GM13977 (cell line): Measurements from ENCODE around the gene TSSK6.

Experiments
- DNase-seq: peaks from one replicate; pipeline ENCODE4 v3.0.0; 2012; ENCODE audit warnings: low spot score
- in situ Hi-C: fragments of 300-500 bp; cut with MboI; formaldehyde crosslinking; loops from one replicate; pipeline ENCODE4 v1.12.0; 2022; ENCODE audit warnings: low sequenced_read_pairs, low pct_unique_long_range_greater_than_20kb, mixed read lengths, inconsistent platforms; ENCODE audit not compliant: unreplicated experiment
- TF ChIP-seq, protein P1 (sequence below): IDR thresholded peaks from 2 replicates; pipeline ENCODE4 v1.5.1; 2012; ENCODE audit warnings: mild to moderate bottlenecking, control low read depth; ENCODE audit not compliant: insufficient read depth; ENCODE audit errors: extremely low read depth, missing control alignments

Gene TSSK6

DNA sequence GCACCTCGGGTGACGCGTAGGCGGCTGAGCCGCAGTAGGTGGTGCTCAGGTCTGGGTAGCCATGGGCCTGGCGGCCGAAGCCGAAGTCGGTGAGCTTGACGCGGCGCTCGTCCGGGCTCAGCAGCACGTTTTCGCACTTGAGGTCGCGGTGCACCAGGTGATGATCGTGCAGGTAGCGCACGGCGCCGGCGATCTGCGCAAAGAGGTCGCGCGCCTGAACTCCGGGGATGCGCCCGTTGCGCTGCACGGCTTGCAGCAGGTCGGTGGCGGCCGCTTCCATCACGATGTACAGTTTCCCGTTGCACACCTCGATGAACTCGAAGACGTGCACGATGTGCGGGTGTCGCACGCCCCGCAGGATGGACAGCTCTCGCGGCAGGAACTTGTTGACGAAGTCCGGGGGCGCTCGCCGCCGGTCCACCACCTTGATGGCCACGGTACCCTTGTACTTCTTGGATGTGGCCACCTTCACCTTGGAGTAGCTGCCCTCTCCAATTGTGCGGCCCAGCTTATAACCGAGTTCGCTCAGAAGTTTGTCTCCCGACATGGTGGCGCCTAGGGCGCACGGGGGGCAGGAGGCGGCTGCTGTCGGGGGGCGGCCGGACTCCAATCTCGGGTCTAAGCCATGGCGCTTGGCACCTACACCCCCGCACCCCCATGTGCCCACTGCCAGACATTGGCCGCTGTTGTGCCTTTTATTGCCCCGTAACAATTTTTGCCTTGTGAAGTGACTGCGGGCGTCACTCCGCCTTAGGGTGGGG lies at the start of gene TSSK6:
TSS of gene TSSK6 (minus strand) at position 668 of the 761 bp plus-strand sequence. CDS start at position 547, 121 bp downstream.
- in situ Hi-C loops, result no loop called here
- DNase-seq, result no peak
- TF ChIP-seq, protein P1, sequence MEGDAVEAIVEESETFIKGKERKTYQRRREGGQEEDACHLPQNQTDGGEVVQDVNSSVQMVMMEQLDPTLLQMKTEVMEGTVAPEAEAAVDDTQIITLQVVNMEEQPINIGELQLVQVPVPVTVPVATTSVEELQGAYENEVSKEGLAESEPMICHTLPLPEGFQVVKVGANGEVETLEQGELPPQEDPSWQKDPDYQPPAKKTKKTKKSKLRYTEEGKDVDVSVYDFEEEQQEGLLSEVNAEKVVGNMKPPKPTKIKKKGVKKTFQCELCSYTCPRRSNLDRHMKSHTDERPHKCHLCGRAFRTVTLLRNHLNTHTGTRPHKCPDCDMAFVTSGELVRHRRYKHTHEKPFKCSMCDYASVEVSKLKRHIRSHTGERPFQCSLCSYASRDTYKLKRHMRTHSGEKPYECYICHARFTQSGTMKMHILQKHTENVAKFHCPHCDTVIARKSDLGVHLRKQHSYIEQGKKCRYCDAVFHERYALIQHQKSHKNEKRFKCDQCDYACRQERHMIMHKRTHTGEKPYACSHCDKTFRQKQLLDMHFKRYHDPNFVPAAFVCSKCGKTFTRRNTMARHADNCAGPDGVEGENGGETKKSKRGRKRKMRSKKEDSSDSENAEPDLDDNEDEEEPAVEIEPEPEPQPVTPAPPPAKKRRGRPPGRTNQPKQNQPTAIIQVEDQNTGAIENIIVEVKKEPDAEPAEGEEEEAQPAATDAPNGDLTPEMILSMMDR, result no peak

DNA sequence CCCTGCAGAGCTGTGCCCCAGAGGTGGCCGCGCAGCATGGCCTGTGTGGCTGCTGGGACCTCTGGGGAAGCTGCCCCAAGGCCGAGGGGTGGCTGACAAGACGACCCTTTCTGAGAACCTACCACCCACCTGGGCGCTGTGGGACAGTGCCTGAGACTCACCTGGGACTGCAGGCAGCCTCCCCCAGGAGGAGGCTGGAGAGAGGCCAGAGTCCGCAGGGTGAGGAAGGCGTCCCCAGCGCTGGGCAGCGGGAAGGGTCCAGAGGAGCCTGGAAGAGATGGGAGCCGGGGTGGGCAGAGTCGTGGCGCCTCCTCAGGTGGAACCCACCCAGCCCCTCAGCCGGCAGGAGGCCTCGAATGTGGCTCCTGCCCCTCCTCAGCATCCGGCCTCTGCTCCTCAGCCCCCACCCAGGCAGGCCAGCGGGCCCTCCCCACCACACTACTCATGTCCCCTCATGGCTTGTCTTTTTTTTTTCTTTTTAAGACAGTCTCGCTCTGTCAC lies 48.0 kb upstream of the TSSK6 start:
- TF ChIP-seq, protein P1, result no peak
- no peak for DNase-seq
- in situ Hi-C loops, result no loop called here

DNA sequence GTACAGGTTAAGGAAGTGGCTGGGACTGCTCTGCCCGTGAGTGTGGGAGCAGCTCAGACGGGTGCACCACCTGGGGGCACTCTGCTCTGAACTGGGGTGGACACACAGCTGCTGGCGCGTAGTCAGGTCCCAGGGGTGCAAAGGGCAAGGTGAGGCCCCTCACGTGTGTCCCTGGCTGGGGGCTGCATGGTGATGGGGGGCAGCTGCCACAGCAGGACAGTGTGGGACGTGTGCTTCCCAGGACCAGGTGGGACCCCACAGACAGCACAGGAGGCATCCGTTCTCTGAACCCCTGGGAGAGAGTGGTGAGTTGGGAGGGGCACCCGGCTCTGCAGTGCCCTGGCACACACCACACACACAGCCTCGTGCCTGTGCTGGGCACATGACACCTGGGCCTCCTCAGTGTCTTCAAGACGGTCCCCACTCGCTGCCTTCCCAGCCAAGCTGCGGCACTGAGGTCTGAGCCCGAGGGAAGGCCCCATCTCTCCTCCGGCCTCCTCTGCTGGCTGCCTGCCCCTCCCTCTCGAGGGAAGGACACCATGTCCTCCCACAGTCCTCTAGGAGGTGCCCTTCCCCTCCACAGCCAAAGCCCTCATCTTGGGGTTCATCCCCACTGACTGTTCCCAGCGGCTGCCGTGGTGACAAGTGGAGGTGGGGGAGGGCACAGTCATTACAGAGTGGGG lies 47.5 kb upstream of the TSSK6 start:
- in situ Hi-C loops, result no loop called here
- TF ChIP-seq, protein P1, result peak; percentile 12
- DNase-seq, result no peak

DNA sequence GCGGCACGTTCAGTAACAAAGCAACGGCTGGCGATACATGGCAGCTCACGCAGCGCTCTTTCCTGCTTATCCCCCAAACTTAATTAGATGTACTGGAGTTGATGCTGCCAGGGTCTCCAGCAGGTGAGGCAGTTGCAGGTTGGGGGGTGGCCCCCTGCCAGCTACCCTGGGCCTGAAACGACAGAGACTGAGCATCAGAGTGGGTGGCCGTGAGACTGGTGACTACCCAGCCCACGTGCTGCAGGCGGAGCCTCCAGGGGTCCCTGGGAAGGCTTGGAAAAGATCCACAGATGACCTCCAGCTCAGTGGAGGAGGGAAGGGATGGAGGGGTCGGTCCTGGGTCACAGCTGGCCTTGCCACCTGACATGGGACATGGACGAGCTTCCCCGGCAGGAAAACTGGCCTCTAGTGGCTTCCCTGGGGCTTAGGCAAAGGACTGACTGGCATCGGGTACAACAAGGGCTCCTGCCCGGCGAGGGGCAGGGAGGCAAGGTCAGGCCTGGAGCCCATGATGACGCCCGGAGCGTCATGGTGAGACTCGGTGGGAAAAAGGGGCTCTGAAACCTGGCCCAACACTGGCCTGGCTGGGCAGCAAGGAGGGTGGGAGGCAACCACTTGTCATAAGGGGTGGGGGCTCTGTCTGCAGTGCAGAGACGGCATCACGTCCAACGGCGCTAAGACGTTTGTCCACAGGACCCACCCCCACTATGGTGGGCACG lies 46.8 kb upstream of the TSSK6 start:
- TF ChIP-seq, protein P1, result no peak
- DNase-seq, result no peak
- in situ Hi-C loops, result no loop called here

DNA sequence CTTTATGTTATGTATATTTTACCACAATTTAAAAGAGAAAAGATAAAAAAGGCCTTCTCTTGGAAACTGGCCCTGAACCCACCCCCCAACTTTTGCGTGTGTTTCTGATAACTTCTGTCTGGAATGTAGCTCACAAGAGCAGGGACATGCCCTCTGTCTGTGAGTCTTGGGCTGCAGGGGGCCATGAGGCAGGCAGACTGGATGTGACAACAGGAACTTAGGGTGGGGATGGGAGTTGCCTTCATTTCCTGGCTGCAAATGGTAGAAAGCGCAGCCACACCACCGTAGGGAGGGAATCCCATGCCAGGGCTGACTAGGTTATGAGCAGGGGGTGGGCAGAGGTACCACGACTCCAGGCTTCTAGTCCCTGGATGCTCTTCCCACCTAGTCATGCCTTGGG lies 44.6 kb upstream of the TSSK6 start:
- DNase-seq, result no peak
- TF ChIP-seq, protein P1, result no peak
- in situ Hi-C loops, result no loop called here

DNA sequence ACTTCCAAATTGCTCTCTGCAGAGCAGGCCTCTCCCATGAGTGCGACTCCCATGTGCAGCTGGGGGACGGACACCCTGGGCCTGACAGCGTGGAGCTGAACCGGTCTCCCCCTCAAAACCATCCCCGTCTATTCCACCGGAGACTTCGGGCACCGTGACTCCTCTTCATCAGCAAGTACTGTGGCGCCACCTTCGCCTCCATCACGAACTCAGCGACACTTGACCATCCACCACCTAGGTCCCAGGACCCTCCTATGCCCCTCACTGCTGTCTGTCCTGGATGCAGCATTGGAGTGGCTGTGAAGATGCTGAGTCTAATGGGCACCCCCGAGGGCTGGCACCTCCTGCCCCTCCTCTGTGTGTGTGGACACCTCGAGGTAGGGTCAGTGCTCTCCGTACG lies 43.3 kb upstream of the TSSK6 start:
- in situ Hi-C loops, result no loop called here
- TF ChIP-seq, protein P1, result no peak
- DNase-seq, result no peak
